Keratinocyte (primary cell): ENCODE results near the gene TTC13. TPM values are rescaled to one million over a fixed set of nuclear protein-coding genes. Genes with fewer than 3 reads are reported as not detected.

Source experiments
- DNase-seq: peaks from one replicate; pipeline ENCODE4 v3.0.0-alpha.2; 2011; ENCODE audit warnings: low read depth, missing footprints, low spot score
- FAIRE-seq: peaks from 2 replicates; lab custom pipeline; 2011; peaks lifted over from hg19 to GRCh38; lab: Jason Lieb, UNC
- H2AFZ ChIP-seq: 2 replicates; pipeline ENCODE4 v1.6.0; 2012; ENCODE audit warnings: low read length, control low read depth, inconsistent platforms; ENCODE audit not compliant: control insufficient read depth
- H3K27ac ChIP-seq: 2 replicates; pipeline ENCODE4 v1.5.1; 2011; ENCODE audit warnings: low read length; ENCODE audit not compliant: control insufficient read depth, insufficient read depth
- H3K27me3 ChIP-seq: 3 replicates; pipeline ENCODE4 v1.6.0; 2011; ENCODE audit warnings: low read length; ENCODE audit not compliant: control insufficient read depth, insufficient read depth; ENCODE audit errors: extremely low read depth
- H3K36me3 ChIP-seq, 2 experiments: 2 replicates in 1 of 2; 3 replicates in 1 of 2; pipeline ENCODE4 v1.5.1; 2011; ENCODE audit warnings: low read length in 2 of 2, mild to moderate bottlenecking in 1 of 2; ENCODE audit not compliant: control insufficient read depth in 2 of 2, insufficient read depth in 2 of 2; ENCODE audit errors: extremely low read depth in 1 of 2
- H3K4me1 ChIP-seq: 3 replicates; pipeline ENCODE4 v1.5.1; 2011; ENCODE audit warnings: low read length; ENCODE audit not compliant: control insufficient read depth, insufficient read depth; ENCODE audit errors: extremely low read depth
- H3K4me2 ChIP-seq: 3 replicates; pipeline ENCODE4 v1.6.0; 2011; ENCODE audit warnings: low read depth, low read length; ENCODE audit not compliant: control insufficient read depth, insufficient read depth; ENCODE audit errors: extremely low read depth
- H3K4me3 ChIP-seq, 3 experiments: fragments of 200-600 bp in 1 of 3; sonication (generic) in 1 of 3; 2 replicates in 2 of 3; 3 replicates in 1 of 3; pipeline ENCODE4 v1.5.1; 2011 to 2016; ENCODE audit warnings: low read length in 3 of 3, mild to moderate bottlenecking in 3 of 3, control low read depth in 2 of 3, inconsistent platforms in 1 of 3, low read depth in 1 of 3, mixed read lengths in 1 of 3, mixed run types in 1 of 3, moderate library complexity in 1 of 3; ENCODE audit not compliant: control insufficient read depth in 2 of 3, insufficient read depth in 2 of 3; ENCODE audit errors: extremely low read depth in 1 of 3
- H3K79me2 ChIP-seq: 2 replicates; pipeline ENCODE4 v1.6.0; 2012; ENCODE audit warnings: low read length; ENCODE audit not compliant: control insufficient read depth, insufficient read depth
- H3K9ac ChIP-seq: 3 replicates; pipeline ENCODE4 v1.6.0; 2011; ENCODE audit warnings: low read length; ENCODE audit not compliant: control insufficient read depth, insufficient read depth; ENCODE audit errors: extremely low read depth
- H3K9me1 ChIP-seq: 3 replicates; pipeline ENCODE4 v1.6.0; 2011; ENCODE audit warnings: low read length; ENCODE audit not compliant: control insufficient read depth, insufficient read depth; ENCODE audit errors: extremely low read depth
- H3K9me3 ChIP-seq: 2 replicates; pipeline ENCODE4 v1.5.1; 2012; ENCODE audit warnings: low read depth, low read length; ENCODE audit not compliant: control insufficient read depth
- H4K20me1 ChIP-seq: 3 replicates; pipeline ENCODE4 v1.6.0; 2011; ENCODE audit warnings: low read length; ENCODE audit not compliant: control insufficient read depth, insufficient read depth; ENCODE audit errors: extremely low read depth
- EZH2 ChIP-seq: IDR thresholded peaks from one replicate; pipeline ENCODE4 v1.6.1; 2012; ENCODE audit warnings: inconsistent platforms, mild to moderate bottlenecking, low read length, moderate library complexity
- dilution Hi-C: fragments of 300-500 bp; cut with MboI; formaldehyde crosslinking; loops from one replicate; pipeline ENCODE4 v1.7.0; 2020; ENCODE audit warnings: low sequenced_read_pairs; ENCODE audit not compliant: extremely low pct_ligation_motif_present
- polyA plus RNA-seq, 5 experiments: library from polyadenylated mRNA; depleted of rRNA in 3 of 5; stranded (reverse) in 3 of 5; stranded (forward) in 1 of 5; unstranded in 1 of 5; fragments of >200 nt; gene quantifications; 1 replicate in 1 of 5; 2 replicates in 3 of 5; 3 replicates in 1 of 5; pipeline versions ENCODE4 v1.2.1 to v1.2.3, GENCODE V29; 2011 to 2012; ENCODE audit warnings: missing spikeins in 2 of 5, low read depth in 1 of 5, low replicate concordance in 1 of 5
- TF ChIP-seq, protein P1 (sequence below), 3 experiments: IDR thresholded peaks in 1 of 3; conservative IDR thresholded peaks in 1 of 3; optimal IDR thresholded peaks in 1 of 3; 2 replicates in 2 of 3; 3 replicates in 1 of 3; pipeline versions ENCODE3 to v1.5.1; 2011; ENCODE audit warnings: low read length in 3 of 3, mild to moderate bottlenecking in 3 of 3, moderate library complexity in 2 of 3, control low read depth in 1 of 3, inconsistent platforms in 1 of 3; ENCODE audit not compliant: insufficient read depth in 2 of 3; ENCODE audit errors: extremely low read depth in 1 of 3

TTC13 gene
- polyA plus RNA-seq, 1 donor (not counting 4 experiments of a cell fraction or from before 2014, with no cell fraction given), result 8.3 TPM

DNA sequence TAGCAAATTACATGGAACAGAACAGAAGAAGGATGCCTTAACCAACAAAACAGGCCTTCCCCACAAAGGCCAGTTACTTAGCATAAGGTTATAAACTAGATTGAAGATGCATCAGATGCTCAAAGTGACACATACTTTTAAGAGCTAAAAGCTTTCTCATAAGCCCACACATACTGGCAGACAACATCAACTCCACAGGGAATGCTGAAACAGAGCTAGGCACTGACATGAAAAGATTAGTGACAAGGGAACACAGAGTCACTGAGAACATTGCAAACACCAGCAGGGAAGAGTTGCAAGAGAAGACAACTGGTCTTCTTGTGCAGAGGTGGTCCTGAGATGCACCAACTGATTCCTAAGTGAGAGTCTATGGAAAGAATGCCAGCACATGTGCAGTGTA lies 6.9 kb downstream of the TTC13 start:
- Histone ChIP-seq H3K4me1 (no peaks in the 10 kb centered on the region), H3K36me3 (peaks cover 2 to 9% of the 10 kb centered on the region in 2 experiments), H2AFZ (no peak overlapping the region), H3K9ac (no peak overlapping the region), H3K9me3 (no peaks in the 10 kb centered on the region), H3K27me3 (no peaks in the 10 kb centered on the region), H3K9me1 (no peaks in the 10 kb centered on the region), H3K79me2 (peaks cover 4% of the 10 kb centered on the region), H3K27ac (no peak overlapping the region), H3K4me2 (no peak overlapping the region), H3K4me3 (no peak overlapping the region), H4K20me1 (no peaks in the 10 kb centered on the region)
- dilution Hi-C loops, result no loop called here
- DNase-seq (no peak), FAIRE-seq (no peak)
- TF ChIP-seq EZH2, result no peak
- TF ChIP-seq, protein P1, sequence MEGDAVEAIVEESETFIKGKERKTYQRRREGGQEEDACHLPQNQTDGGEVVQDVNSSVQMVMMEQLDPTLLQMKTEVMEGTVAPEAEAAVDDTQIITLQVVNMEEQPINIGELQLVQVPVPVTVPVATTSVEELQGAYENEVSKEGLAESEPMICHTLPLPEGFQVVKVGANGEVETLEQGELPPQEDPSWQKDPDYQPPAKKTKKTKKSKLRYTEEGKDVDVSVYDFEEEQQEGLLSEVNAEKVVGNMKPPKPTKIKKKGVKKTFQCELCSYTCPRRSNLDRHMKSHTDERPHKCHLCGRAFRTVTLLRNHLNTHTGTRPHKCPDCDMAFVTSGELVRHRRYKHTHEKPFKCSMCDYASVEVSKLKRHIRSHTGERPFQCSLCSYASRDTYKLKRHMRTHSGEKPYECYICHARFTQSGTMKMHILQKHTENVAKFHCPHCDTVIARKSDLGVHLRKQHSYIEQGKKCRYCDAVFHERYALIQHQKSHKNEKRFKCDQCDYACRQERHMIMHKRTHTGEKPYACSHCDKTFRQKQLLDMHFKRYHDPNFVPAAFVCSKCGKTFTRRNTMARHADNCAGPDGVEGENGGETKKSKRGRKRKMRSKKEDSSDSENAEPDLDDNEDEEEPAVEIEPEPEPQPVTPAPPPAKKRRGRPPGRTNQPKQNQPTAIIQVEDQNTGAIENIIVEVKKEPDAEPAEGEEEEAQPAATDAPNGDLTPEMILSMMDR (optimal IDR thresholded peaks at IDR 0.05 in 1 of 3, IDR thresholded peaks at IDR 0.05 in 1 of 3, conservative IDR thresholded peaks at IDR 0.05 in 1 of 3; ENCODE audit: extremely low read depth in 1 of 3, insufficient read depth in 2 of 3, low read length in 3 of 3), result no peak

DNA sequence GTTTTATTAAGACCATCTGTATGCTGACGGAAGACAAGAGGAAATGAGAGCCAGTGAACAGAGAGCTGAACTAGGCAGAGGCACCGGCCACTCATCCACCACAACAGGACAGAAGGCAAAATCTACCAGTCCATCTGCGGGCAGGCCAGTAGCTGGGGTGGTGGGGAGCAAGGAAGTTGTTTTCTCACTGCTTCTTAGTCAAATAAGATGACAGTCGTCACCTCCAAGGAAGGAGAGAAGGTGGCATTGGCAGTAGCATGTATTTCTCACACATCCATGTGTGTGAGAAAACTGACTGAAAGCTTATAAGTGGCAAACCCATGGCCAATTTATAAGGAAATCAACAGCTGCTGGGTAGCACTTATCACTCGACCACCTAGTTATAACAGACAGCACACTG lies 8.2 kb downstream of the TTC13 start:
- Histone ChIP-seq H3K4me2 (no peak overlapping the region), H3K4me1 (no peaks in the 10 kb centered on the region), H3K4me3 (no peak overlapping the region), H3K27ac (no peak overlapping the region), H3K27me3 (no peaks in the 10 kb centered on the region), H3K9me3 (no peaks in the 10 kb centered on the region), H3K9me1 (no peaks in the 10 kb centered on the region), H3K79me2 (no peaks in the 10 kb centered on the region), H3K36me3 (no peaks in the 10 kb centered on the region), H3K9ac (no peak overlapping the region), H4K20me1 (no peaks in the 10 kb centered on the region), H2AFZ (no peak overlapping the region)
- dilution Hi-C loops, result no loop called here
- TF ChIP-seq EZH2, result no peak
- TF ChIP-seq, protein P1 (optimal IDR thresholded peaks at IDR 0.05 in 1 of 3, IDR thresholded peaks at IDR 0.05 in 1 of 3, conservative IDR thresholded peaks at IDR 0.05 in 1 of 3; ENCODE audit: extremely low read depth in 1 of 3, insufficient read depth in 2 of 3, low read length in 3 of 3), result no peak
- DNase-seq, result no peak
- FAIRE-seq, result no peak
